Activated T-helper 1 cell treated with anti-CD3 and anti-CD28 coated beads, Interleukin-12 subunit alpha, Interleukin-12 subunit beta, Interleukin-2, Interleukin-4 antibody, amounts not matched to agents 30 ng/mL and 10 ng/mL and 1 ng/mL, durations not matched to agents 14 hours and 24 hours and 36 hours (primary cell): Measurements from ENCODE around the gene MLLT1. TPM values are rescaled to one million over a fixed set of nuclear protein-coding genes. Genes with fewer than 3 reads are reported as not detected.

Experiments used
- DNase-seq: peaks from one replicate; pipeline ENCODE4 v3.0.0; 2021; ENCODE audit warnings: low spot score
- H3K27ac Mint-ChIP-seq: one replicate; pipeline ENCODE4 v1.8.0; 2021; ENCODE audit warnings: mild to moderate bottlenecking, mixed read lengths
- H3K27me3 Mint-ChIP-seq: one replicate; pipeline ENCODE4 v1.8.0; 2022; ENCODE audit warnings: mild to moderate bottlenecking, moderate library complexity, mixed read lengths; ENCODE audit not compliant: insufficient read depth
- H3K36me3 Mint-ChIP-seq: one replicate; pipeline ENCODE4 v1.8.0; 2021; ENCODE audit warnings: low read depth, mixed read lengths
- H3K4me1 Mint-ChIP-seq: one replicate; pipeline ENCODE4 v1.8.0; 2021; ENCODE audit warnings: low read depth, mixed read lengths
- H3K4me3 Mint-ChIP-seq: one replicate; pipeline ENCODE4 v1.8.0; 2021; ENCODE audit warnings: mild to moderate bottlenecking, moderate library complexity, mixed read lengths
- H3K9me3 Mint-ChIP-seq: one replicate; pipeline ENCODE4 v1.8.0; 2021; ENCODE audit warnings: mixed read lengths
- intact Hi-C: fragments of 100-400 bp; cut with micrococcal nuclease; formaldehyde crosslinking; loops from one replicate; pipeline ENCODE4 v1.15.1; 2024
- total RNA-seq: library from RNA; stranded (reverse); gene quantifications from 2 replicates; pipeline ENCODE4 v1.2.3, GENCODE V29; 2022

MLLT1 gene
- total RNA-seq, 1 donor from 2014 or later: 77.4 TPM

- H3K9me3 Mint-ChIP-seq: no peaks in the 10 kb centered on the region
- no peak overlapping the region for H3K4me3 Mint-ChIP-seq
- no peaks in the 10 kb centered on the region for H3K27me3 Mint-ChIP-seq
- no peaks in the 10 kb centered on the region for H3K4me1 Mint-ChIP-seq
- no peak overlapping the region for H3K27ac Mint-ChIP-seq
- DNase-seq: no peak
- intact Hi-C loops: no loop called here
- peaks cover 4% of the 10 kb centered on the region for H3K36me3 Mint-ChIP-seq
These were observed 54.4 kb downstream of the MLLT1 start for GRCh38 chr19:6225232-6225865.

- no peak overlapping the region for H3K27ac Mint-ChIP-seq
- no peaks in the 10 kb centered on the region for H3K27me3 Mint-ChIP-seq
- peaks cover 4% of the 10 kb centered on the region for H3K36me3 Mint-ChIP-seq
- intact Hi-C loops: no loop called here
- H3K4me1 Mint-ChIP-seq: no peaks in the 10 kb centered on the region
- no peaks in the 10 kb centered on the region for H3K9me3 Mint-ChIP-seq
- H3K4me3 Mint-ChIP-seq: no peak overlapping the region
- no peak for DNase-seq
These were observed 55.5 kb downstream of the MLLT1 start for GRCh38 chr19:6224308-6224675.

GRCh38 chr19:6223461-6224307 is 56.1 kb downstream of the MLLT1 start:
- no peaks in the 10 kb centered on the region for H3K27me3 Mint-ChIP-seq
- H3K36me3 Mint-ChIP-seq: peaks cover 4% of the 10 kb centered on the region
- DNase-seq: no peak
- no peaks in the 10 kb centered on the region for H3K4me1 Mint-ChIP-seq
- intact Hi-C loops: no loop called here
- no peak overlapping the region for H3K27ac Mint-ChIP-seq
- H3K9me3 Mint-ChIP-seq: no peaks in the 10 kb centered on the region
- H3K4me3 Mint-ChIP-seq: no peak overlapping the region

- Mint-ChIP-seq H3K27me3 (no peaks in the 10 kb centered on the region), H3K9me3 (no peaks in the 10 kb centered on the region), H3K4me1 (no peaks in the 10 kb centered on the region), H3K36me3 (peaks cover 4% of the 10 kb centered on the region), H3K27ac (no peak overlapping the region), H3K4me3 (no peak overlapping the region)
- intact Hi-C loops: no loop called here
- no peak for DNase-seq
These were observed 56.9 kb downstream of the MLLT1 start for GRCh38 chr19:6222884-6223283.

- intact Hi-C loops: no loop called here
- Mint-ChIP-seq H3K4me3 (no peak overlapping the region), H3K4me1 (no peaks in the 10 kb centered on the region), H3K36me3 (peaks cover 4% of the 10 kb centered on the region), H3K27me3 (no peaks in the 10 kb centered on the region), H3K27ac (no peak overlapping the region), H3K9me3 (no peaks in the 10 kb centered on the region)
- no peak for DNase-seq
These were observed 57.7 kb downstream of the MLLT1 start for GRCh38 chr19:6221878-6222746.

GRCh38 chr19:6221220-6221877 is 58.4 kb downstream of the MLLT1 start:
- Mint-ChIP-seq H3K9me3 (no peaks in the 10 kb centered on the region), H3K36me3 (peaks cover 1% of the 10 kb centered on the region), H3K4me1 (no peaks in the 10 kb centered on the region), H3K27me3 (no peaks in the 10 kb centered on the region), H3K4me3 (no peak overlapping the region), H3K27ac (no peak overlapping the region)
- no peak for DNase-seq
- intact Hi-C loops: no loop called here

- no peak overlapping the region for H3K27ac Mint-ChIP-seq
- no peaks in the 10 kb centered on the region for H3K4me1 Mint-ChIP-seq
- no peaks in the 10 kb centered on the region for H3K9me3 Mint-ChIP-seq
- H3K4me3 Mint-ChIP-seq: no peak overlapping the region
- DNase-seq: no peak
- intact Hi-C loops: no loop called here
- no peaks in the 10 kb centered on the region for H3K27me3 Mint-ChIP-seq
- no peaks in the 10 kb centered on the region for H3K36me3 Mint-ChIP-seq
These were observed 59.2 kb downstream of the MLLT1 start for GRCh38 chr19:6220385-6221191.

GRCh38 chr19:6219586-6220290 is 60.0 kb downstream of the MLLT1 start:
- Mint-ChIP-seq H3K9me3 (no peaks in the 10 kb centered on the region), H3K4me1 (no peaks in the 10 kb centered on the region), H3K4me3 (no peak overlapping the region), H3K27me3 (no peaks in the 10 kb centered on the region), H3K27ac (no peak overlapping the region), H3K36me3 (no peaks in the 10 kb centered on the region)
- intact Hi-C loops: no loop called here
- no peak for DNase-seq

- Mint-ChIP-seq H3K36me3 (no peaks in the 10 kb centered on the region), H3K27ac (no peak overlapping the region), H3K9me3 (no peaks in the 10 kb centered on the region), H3K4me1 (no peaks in the 10 kb centered on the region), H3K4me3 (no peak overlapping the region), H3K27me3 (no peaks in the 10 kb centered on the region)
- intact Hi-C loops: no loop called here
- DNase-seq: no peak
These were observed 60.6 kb downstream of the MLLT1 start for GRCh38 chr19:6219147-6219525.

GRCh38 chr19:6218491-6219146 is 61.2 kb downstream of the MLLT1 start:
- H3K9me3 Mint-ChIP-seq: no peaks in the 10 kb centered on the region
- H3K27ac Mint-ChIP-seq: no peak overlapping the region
- peak; percentile 72 for DNase-seq
- no peaks in the 10 kb centered on the region for H3K4me1 Mint-ChIP-seq
- intact Hi-C loops: loop anchor here (1.0 kb wide), 2 partner anchors 81 to 645 kb away; no protein-coding TSS in a partner anchor
- H3K36me3 Mint-ChIP-seq: no peaks in the 10 kb centered on the region
- H3K4me3 Mint-ChIP-seq: no peak overlapping the region
- no peaks in the 10 kb centered on the region for H3K27me3 Mint-ChIP-seq

- Mint-ChIP-seq H3K27me3 (no peaks in the 10 kb centered on the region), H3K4me3 (no peak overlapping the region), H3K4me1 (no peaks in the 10 kb centered on the region), H3K27ac (no peak overlapping the region), H3K9me3 (no peaks in the 10 kb centered on the region), H3K36me3 (no peaks in the 10 kb centered on the region)
- intact Hi-C loops: loop anchor here (1.0 kb wide), 2 partner anchors 81 to 645 kb away; no protein-coding TSS in a partner anchor
- no peak for DNase-seq
These were observed 61.9 kb downstream of the MLLT1 start for GRCh38 chr19:6217752-6218334.
